Spinal cord (tissue), 10 donors: ENCODE results near the gene STAT6. TPM values are rescaled to one million over a fixed set of nuclear protein-coding genes. Genes with fewer than 3 reads are reported as not detected.
"Not testable (repeated sequence)": the region's sequence is repeated elsewhere in the genome, so short reads cannot be mapped to it uniquely, and the experiment has no call there.

Experiments used
- DNase-seq, 6 donors: peaks; one replicate each; pipeline versions ENCODE4 v3.0.0 to v3.0.0-alpha.2; 2013 to 2015; ENCODE audit warnings: low spot score in 6 of 6, low read depth in 4 of 6
- H3K27ac ChIP-seq: one replicate; pipeline ENCODE4 v1.5.1; 2013; ENCODE audit warnings: low read depth, low read length, control low read depth
- H3K27me3 ChIP-seq: one replicate; pipeline ENCODE4 v1.6.1; 2013; ENCODE audit warnings: low read length; ENCODE audit not compliant: control insufficient read depth, insufficient read depth
- H3K36me3 ChIP-seq: one replicate; pipeline ENCODE4 v1.6.1; 2013; ENCODE audit warnings: low read length; ENCODE audit not compliant: control insufficient read depth, insufficient read depth
- H3K4me1 ChIP-seq: one replicate; pipeline ENCODE4 v1.6.1; 2013; ENCODE audit warnings: low read length; ENCODE audit not compliant: control insufficient read depth, insufficient read depth
- H3K4me3 ChIP-seq: one replicate; pipeline ENCODE4 v1.5.1; 2013; ENCODE audit warnings: low read depth, low read length, control low read depth
- H3K9me3 ChIP-seq: one replicate; pipeline ENCODE4 v1.6.1; 2013; ENCODE audit warnings: low read length; ENCODE audit not compliant: control insufficient read depth, insufficient read depth
- WGBS: methylation state at CpG from one replicate; pipeline ENCODE4 v1.1.5; 2013; ENCODE audit warnings: missing lambda C conversion rate; ENCODE audit not compliant: insufficient coverage; 5-methylcytosine and 5-hydroxymethylcytosine counted together
- polyA plus RNA-seq, 2 donors: library from polyadenylated mRNA; unstranded; fragments of 120-200 nt; gene quantifications; one replicate each; pipeline ENCODE4 v1.2.1, GENCODE V29; 2013; ENCODE audit not compliant: insufficient read length in 2 of 2
- total RNA-seq, 2 donors: library from RNA; depleted of rRNA in 1 of 2; stranded (reverse); fragments of 120-200 nt in 1 of 2; fragments of >200 nt in 1 of 2; gene quantifications; one replicate each; pipeline versions ENCODE4 v1.2.3 to v1.2.4, GENCODE V29; 2013 to 2014
- donor health status: healthy.

The STAT6 gene
- total and polyA plus RNA-seq, 4 donors, result 19.7 to 58.0 (median 33.0) TPM

DNA sequence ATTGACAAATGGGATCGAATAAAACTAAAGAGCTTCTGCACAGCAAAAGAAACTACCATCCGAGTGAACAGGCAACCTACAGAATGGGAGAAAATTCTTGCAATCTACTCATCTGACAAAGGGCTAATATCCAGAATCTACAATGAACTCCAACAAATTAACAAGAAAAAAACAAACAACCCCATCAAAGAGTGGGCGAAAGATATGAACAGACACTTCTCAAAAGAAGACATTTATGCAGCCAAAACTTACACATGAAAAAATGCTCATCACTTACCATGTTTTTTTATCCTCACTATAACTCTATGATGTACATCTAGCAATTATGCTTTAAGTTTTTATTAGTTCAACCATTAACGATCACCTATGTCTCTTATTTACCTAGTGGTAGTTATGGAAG, 57.3 kb downstream of the STAT6 start:
- not testable (repeated sequence) for H3K9me3 ChIP-seq, H3K36me3 ChIP-seq, H3K4me1 ChIP-seq, DNase-seq, H3K27me3 ChIP-seq, H3K4me3 ChIP-seq, H3K27ac ChIP-seq
- 100% methylated on average over 1 of the region's 4 CpGs for WGBS

DNA sequence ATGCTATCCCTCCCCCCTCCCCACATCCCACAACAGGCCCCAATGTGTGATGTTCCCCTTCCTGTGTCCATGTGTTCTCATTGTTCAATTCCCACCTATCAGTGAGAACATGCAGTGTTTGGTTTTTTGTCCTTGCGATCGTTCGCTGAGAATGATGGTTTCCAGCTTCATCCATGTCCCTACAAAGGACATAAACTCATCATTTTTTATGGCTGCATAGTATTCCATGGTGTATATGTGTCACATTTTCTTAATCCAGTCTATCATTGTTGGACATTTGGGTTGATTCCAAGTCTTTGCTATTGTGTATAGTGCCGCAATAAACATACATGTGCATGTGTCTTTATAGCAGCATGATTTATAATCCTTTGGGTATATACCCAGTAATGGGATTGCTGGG, 58.0 kb downstream of the STAT6 start:
- H3K9me3 ChIP-seq, H3K4me1 ChIP-seq, H3K4me3 ChIP-seq, H3K36me3 ChIP-seq, H3K27me3 ChIP-seq, DNase-seq, H3K27ac ChIP-seq: not testable (repeated sequence)
- no CpG with 5 or more reads among the region's 4 CpGs for WGBS

DNA sequence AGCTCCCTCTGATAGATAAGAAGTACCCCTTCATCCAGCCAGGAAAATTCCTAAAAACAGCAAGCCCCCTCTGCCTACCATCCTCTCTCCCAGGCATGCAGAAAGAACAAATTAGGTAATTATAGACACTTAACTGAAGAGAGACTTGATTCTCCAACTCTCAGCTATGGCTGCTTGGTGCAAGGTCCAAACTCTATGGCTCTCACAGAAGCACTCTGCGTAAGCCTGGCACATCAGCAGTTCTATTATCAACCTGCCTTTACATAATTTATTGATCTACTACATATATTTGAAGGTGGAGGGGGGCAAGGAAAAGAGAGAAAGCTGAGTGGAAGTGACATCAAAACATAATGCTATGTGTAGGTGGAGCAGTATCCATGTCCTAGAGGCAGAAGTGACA, 60.2 kb downstream of the STAT6 start:
- WGBS, result no CpG with 5 or more reads among the region's 1 CpG
- H3K27ac ChIP-seq, result no peak overlapping the region
- no peaks in the 10 kb centered on the region for H3K36me3 ChIP-seq
- DNase-seq, result no peak
- no peak overlapping the region for H3K4me3 ChIP-seq
- no peaks in the 10 kb centered on the region for H3K27me3 ChIP-seq
- H3K9me3 ChIP-seq, result no peaks in the 10 kb centered on the region
- no peaks in the 10 kb centered on the region for H3K4me1 ChIP-seq

DNA sequence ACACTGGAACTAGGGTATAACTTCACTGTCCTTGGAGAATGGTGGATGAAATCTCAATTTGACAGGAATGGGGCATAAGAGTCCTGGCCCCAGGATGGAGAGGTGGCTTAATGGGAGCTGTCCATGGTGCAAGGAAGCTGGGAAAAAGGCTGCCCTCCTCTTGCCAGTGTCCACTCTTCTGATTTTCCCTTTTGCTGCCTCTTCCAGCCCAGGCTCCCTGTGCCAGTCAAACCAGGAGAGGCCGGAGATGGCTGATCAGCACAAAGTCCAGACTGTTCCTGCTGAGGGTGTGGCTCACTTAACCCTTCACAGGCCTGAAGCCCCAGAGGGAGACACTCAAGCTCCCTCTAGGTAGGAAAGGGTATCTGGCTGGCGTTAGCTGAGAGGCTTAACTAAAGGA, 61.3 kb downstream of the STAT6 start, which contains the start of gene MYO1A:
TSS of gene MYO1A (minus strand) at position 240 of the 400 bp plus-strand sequence. CDS start 1,806 bp downstream, outside the sequence.
- no peak within 1 kb of the TSS for H3K4me3 ChIP-seq
- H3K4me1 ChIP-seq, result no peaks in the 10 kb centered on the region
- no peak within 1 kb of the TSS for H3K27ac ChIP-seq
- H3K9me3 ChIP-seq, result no peaks in the 10 kb centered on the region
- WGBS, result 67% methylated on average over 1 of the region's 2 CpGs
- no peaks in the 10 kb centered on the region for H3K36me3 ChIP-seq
- no peaks in the 10 kb centered on the region for H3K27me3 ChIP-seq
- DNase-seq, result no peak

DNA sequence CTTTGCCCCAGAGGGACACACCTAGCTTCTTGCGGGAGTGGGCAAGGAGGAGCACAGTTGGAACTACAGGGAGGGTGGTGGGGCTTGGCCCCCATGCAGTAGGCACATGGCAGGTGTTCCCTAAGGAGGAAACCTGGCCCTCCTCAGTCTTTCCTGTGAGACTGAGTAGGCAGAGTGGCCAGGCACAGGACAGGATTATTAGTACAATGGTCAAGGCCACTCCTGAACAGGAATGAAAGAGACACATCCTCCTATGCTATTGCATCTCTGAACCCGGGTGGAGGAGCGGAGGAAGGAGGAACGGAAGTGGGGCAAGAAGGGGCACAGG, 62.1 kb downstream of the STAT6 start:
- 100% methylated on average over 1 of the region's 4 CpGs for WGBS
- no peak overlapping the region for H3K27ac ChIP-seq
- H3K36me3 ChIP-seq, result no peaks in the 10 kb centered on the region
- no peaks in the 10 kb centered on the region for H3K4me1 ChIP-seq
- no peak for DNase-seq
- no peak overlapping the region for H3K4me3 ChIP-seq
- H3K27me3 ChIP-seq, result no peaks in the 10 kb centered on the region
- H3K9me3 ChIP-seq, result no peaks in the 10 kb centered on the region

DNA sequence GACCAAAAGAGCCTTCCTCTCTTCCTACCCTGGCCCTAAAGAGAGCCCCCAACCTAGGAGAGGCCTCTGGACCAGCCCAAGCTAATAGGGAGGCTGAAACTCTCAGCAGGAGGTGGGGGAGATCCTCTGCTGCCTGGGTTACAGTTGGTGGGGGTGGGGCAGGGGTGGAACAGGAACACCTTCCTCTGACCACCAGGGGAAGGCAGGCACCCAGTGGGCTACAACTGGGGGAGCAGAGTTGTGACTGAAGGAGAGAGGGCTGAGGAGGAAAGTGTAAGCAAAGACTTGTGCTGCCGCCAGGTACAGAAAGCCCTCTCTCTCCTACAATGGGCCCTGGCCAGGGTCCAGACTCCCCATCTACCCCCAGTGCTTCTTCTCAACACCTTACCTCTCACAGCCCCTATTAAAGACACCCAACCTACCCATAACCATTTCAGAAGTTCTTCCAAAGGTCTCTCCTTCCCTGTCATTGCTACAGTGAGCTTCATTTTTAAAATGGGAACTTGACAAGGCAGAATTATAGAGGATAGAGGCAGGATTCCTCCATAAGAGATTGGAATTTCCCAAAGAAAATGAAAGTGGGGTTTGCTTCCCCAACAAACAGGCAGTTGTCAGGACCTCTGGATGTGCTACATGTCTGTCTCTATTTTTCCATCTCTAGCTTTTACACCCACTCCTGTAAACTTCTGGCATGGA, 62.6 kb downstream of the STAT6 start:
- no peaks in the 10 kb centered on the region for H3K27me3 ChIP-seq
- H3K4me1 ChIP-seq, result no peaks in the 10 kb centered on the region
- DNase-seq, result no peak
- no peak overlapping the region for H3K4me3 ChIP-seq
- no CpG with 5 or more reads among the region's 1 CpG for WGBS
- H3K36me3 ChIP-seq, result no peaks in the 10 kb centered on the region
- no peaks in the 10 kb centered on the region for H3K9me3 ChIP-seq
- no peak overlapping the region for H3K27ac ChIP-seq

DNA sequence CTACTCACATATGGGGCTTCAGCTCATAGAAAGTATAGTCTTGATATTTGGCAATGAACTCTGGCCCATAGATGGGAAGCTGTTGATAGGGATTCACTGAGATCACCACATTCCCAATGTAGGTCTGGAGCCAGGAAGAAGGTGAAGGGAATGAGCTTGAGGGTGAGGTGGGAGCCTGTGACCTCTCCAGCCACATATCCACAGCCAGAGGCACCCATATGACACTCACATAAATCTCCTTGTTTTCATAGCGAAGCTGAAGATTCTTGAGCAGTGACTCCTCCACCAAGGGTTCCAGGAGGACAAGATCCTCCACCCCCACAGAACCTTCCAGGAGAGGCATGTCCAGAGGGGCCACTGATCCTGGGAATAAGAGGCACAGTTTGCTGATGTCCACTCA, 63.2 kb downstream of the STAT6 start:
- H3K4me3 ChIP-seq, result no peak overlapping the region
- 100% methylated on average over 1 of the region's 1 CpG for WGBS
- H3K9me3 ChIP-seq, result no peaks in the 10 kb centered on the region
- H3K36me3 ChIP-seq, result no peaks in the 10 kb centered on the region
- no peaks in the 10 kb centered on the region for H3K27me3 ChIP-seq
- no peaks in the 10 kb centered on the region for H3K4me1 ChIP-seq
- no peak overlapping the region for H3K27ac ChIP-seq
- DNase-seq, result no peak

DNA sequence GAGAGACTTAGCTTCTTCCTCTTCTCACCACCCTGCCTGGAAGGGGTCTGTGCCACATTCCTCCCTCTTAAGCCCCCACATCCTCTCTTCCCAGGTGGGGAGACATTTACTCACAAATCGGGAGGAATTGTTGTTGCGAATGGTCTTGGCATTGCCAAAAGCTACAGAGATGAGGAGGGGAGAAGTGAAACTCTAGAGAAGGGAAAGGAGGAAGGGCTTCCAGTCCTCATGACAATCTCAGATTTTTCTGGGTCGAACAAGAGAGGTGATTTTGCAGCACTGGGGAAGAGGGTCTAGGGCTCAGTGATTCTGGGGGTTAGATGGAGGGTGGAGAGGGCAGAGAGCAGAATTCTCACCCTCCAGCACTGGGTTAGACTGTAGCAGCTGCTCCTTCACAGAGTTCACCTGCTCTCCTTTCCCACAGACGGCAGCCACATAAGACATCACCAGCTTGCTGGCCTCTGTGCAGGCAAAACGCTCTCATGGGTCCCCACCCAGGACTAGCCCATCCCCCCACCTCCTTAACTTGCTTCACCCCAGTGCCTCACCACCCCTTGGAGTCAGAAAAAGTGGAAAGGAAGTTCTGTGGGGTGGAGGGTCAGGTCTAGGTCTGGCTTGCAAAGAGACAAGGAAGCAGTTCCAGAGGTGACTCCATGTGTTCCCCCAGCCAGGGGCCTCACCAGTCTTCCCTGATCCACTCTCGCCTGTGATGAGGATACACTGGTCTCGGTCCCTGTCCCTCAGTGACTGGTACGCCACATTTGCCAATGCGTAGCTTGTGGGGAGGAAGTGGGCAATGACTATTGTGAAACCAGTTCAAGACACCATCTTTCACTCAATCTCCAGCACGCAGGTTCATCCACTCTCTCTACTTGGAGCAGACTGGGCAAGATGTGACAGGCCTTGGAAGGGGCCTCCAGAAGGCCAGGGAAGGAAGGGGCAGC, 63.9 kb downstream of the STAT6 start:
- no peaks in the 10 kb centered on the region for H3K9me3 ChIP-seq
- H3K36me3 ChIP-seq, result no peaks in the 10 kb centered on the region
- 81% methylated on average over 4 of the region's 10 CpGs for WGBS
- H3K27ac ChIP-seq, result no peak overlapping the region
- no peaks in the 10 kb centered on the region for H3K27me3 ChIP-seq
- no peak overlapping the region for H3K4me3 ChIP-seq
- no peak for DNase-seq
- H3K4me1 ChIP-seq, result no peaks in the 10 kb centered on the region

DNA sequence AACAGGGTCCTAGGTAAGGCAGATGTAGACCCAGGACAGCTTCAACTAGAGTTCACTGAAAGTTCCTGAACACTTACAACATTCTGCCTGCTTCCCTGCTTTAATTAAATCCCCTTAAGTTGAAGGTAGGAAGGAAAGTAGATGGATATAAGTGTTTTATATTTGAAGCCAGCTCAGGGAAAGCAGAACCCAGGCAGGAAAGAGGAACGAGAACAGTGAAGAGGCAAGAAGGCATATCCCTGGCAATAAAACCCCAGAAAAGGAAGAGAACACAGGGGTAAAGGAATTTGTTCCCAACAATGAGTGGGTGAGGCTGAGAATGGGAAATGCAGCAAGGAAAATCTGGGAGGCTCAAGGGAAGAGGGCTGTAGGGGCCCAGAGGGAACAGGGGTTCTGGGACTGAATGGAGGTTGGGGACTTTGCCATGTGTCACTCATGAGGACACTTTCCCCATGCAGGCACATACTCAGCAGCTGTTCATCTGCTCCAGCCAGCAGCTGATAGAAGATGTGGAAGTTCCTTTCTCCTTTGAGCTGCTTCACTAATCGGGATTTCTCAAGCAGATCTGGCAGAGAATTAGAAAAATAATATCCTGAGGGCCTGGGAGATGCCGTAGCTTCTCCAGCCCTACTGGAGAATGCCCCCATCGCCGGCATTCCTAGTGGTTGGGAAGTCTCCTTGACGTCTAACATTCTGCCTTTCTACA, 64.9 kb downstream of the STAT6 start:
- Histone ChIP-seq H3K4me3 (no peak overlapping the region), H3K27me3 (no peaks in the 10 kb centered on the region), H3K27ac (no peak overlapping the region), H3K9me3 (no peaks in the 10 kb centered on the region), H3K36me3 (no peaks in the 10 kb centered on the region), H3K4me1 (no peaks in the 10 kb centered on the region)
- WGBS, result 77% methylated on average over 2 of the region's 6 CpGs
- no peak for DNase-seq
